B cell (primary cell): ENCODE data around the gene UBE3C. TPM values are rescaled to one million over a fixed set of nuclear protein-coding genes. Genes with fewer than 3 reads are reported as not detected.

Experiments used
- ATAC-seq: fragments of 200-7000 bp; cut with Tn5 transposase; one replicate; pipeline ENCODE4 v1.10.0; 2021; ENCODE audit warnings: low read depth, mild to moderate bottlenecking, moderate number of reproducible peaks, moderate library complexity
- CTCF ChIA-PET: fragments of 350-600 bp; sonication (Branson Sonifier 250); formaldehyde crosslinking; loops from one replicate; lab custom pipeline; 2021; ENCODE audit warnings: antibody characterized with exemption, inconsistent platforms; lab: Charles Lee
- POLR2A ChIA-PET: fragments of 350-600 bp; sonication (Branson Sonifier 250); formaldehyde crosslinking; loops from one replicate; lab custom pipeline; 2021; ENCODE audit warnings: antibody characterized with exemption; lab: Charles Lee
- DNase-seq: peaks from one replicate; pipeline ENCODE4 v3.0.0; 2013
- H2AFZ ChIP-seq: 2 replicates; pipeline ENCODE4 v1.6.1; 2012; ENCODE audit warnings: mild to moderate bottlenecking, low read depth, low read length; ENCODE audit not compliant: insufficient read depth, poor library complexity, severe bottlenecking
- H3K27ac ChIP-seq, 2 donors: 1 replicate in 1 of 2; 2 replicates in 1 of 2; pipeline ENCODE4 v1.5.1; 2012 to 2013; ENCODE audit warnings: low read length in 2 of 2, mild to moderate bottlenecking in 2 of 2, moderate library complexity in 1 of 2
- H3K27me3 ChIP-seq, 4 experiments: fragments of 200-600 bp in 1 of 4; sonication (generic) in 1 of 4; replicated peaks in 1 of 4; 1 replicate in 2 of 4; 2 replicates in 2 of 4; pipeline versions ENCODE4 v1.6.1 to v1.7.0; 2013 to 2016; ENCODE audit warnings: low read length in 3 of 4, mild to moderate bottlenecking in 2 of 4, mixed read lengths in 1 of 4, moderate library complexity in 1 of 4; ENCODE audit not compliant: insufficient read depth in 4 of 4, control insufficient read depth in 3 of 4; ENCODE audit errors: control extremely low read depth in 1 of 4
- H3K36me3 ChIP-seq, 2 experiments: replicated peaks in 1 of 2; 1 replicate in 1 of 2; 2 replicates in 1 of 2; pipeline versions ENCODE4 v1.6.1 to v1.7.1; 2013; ENCODE audit warnings: low read length in 1 of 2; ENCODE audit not compliant: insufficient read depth in 2 of 2, control insufficient read depth in 1 of 2; ENCODE audit errors: control extremely low read depth in 1 of 2, extremely low read depth in 1 of 2
- H3K4me1 ChIP-seq, 2 donors: fragments of 200-600 bp in 1 of 2; sonication (generic) in 1 of 2; 1 replicate in 1 of 2; 2 replicates in 1 of 2; pipeline versions ENCODE4 v1.5.1 to v1.6.1; 2013 to 2017; ENCODE audit warnings: low read length in 2 of 2; ENCODE audit not compliant: control insufficient read depth in 2 of 2, insufficient read depth in 2 of 2
- H3K4me2 ChIP-seq: replicated peaks from 2 replicates; pipeline ENCODE3; 2012; ENCODE audit warnings: mild to moderate bottlenecking, low read depth, low read length; ENCODE audit not compliant: poor library complexity, severe bottlenecking
- H3K4me3 ChIP-seq, 5 experiments: fragments of 200-600 bp in 1 of 5; sonication (generic) in 1 of 5; 1 replicate in 3 of 5; 2 replicates in 2 of 5; pipeline versions ENCODE4 v1.5.1 to v1.7.0; 2011 to 2016; ENCODE audit warnings: low read length in 4 of 5, mild to moderate bottlenecking in 4 of 5, low read depth in 2 of 5, control low read depth in 1 of 5, moderate library complexity in 1 of 5; ENCODE audit not compliant: insufficient read depth in 1 of 5; ENCODE audit errors: control extremely low read depth in 1 of 5, extremely low read depth in 1 of 5
- H3K79me2 ChIP-seq: fragments of 200-600 bp; sonication (generic); one replicate; pipeline ENCODE4 v1.6.0; 2016; ENCODE audit warnings: low read length; ENCODE audit not compliant: control insufficient read depth, insufficient read depth
- H3K9ac ChIP-seq: fragments of 200-600 bp; sonication (generic); 2 replicates; pipeline ENCODE4 v1.6.1; 2017; ENCODE audit warnings: mild to moderate bottlenecking, low read length, moderate library complexity
- H3K9me3 ChIP-seq, 3 donors: one replicate each; pipeline versions ENCODE4 v1.6.1 to v1.7.1; 2013; ENCODE audit warnings: low read length in 2 of 3; ENCODE audit not compliant: control insufficient read depth in 2 of 3, insufficient read depth in 1 of 3; ENCODE audit errors: control extremely low read depth in 1 of 3
- H4K20me1 ChIP-seq: 2 replicates; pipeline ENCODE4 v1.6.0; 2012; ENCODE audit warnings: mild to moderate bottlenecking, low read length; ENCODE audit not compliant: insufficient read depth, control insufficient read depth, poor library complexity, severe bottlenecking
- H3K27ac Mint-ChIP-seq: one replicate; pipeline ENCODE4 v1.8.0; 2021; ENCODE audit warnings: mixed read lengths
- H3K27me3 Mint-ChIP-seq: one replicate; pipeline ENCODE4 v1.8.0; 2021; ENCODE audit warnings: mixed read lengths
- H3K4me1 Mint-ChIP-seq: one replicate; pipeline ENCODE4 v1.8.0; 2021; ENCODE audit warnings: mixed read lengths
- H3K4me3 Mint-ChIP-seq: one replicate; pipeline ENCODE4 v1.8.0; 2021; ENCODE audit warnings: mixed read lengths
- H3K9me3 Mint-ChIP-seq: one replicate; pipeline ENCODE4 v1.8.0; 2022; ENCODE audit warnings: mixed read lengths; ENCODE audit not compliant: insufficient read depth
- CTCF ChIP-seq: fragments of 200-600 bp; IDR thresholded peaks from one replicate; pipeline ENCODE4 v1.8.0; 2022; ENCODE audit warnings: antibody characterized with exemption, mild to moderate bottlenecking
- EZH2 ChIP-seq: IDR thresholded peaks from 2 replicates; pipeline ENCODE4 v1.6.1; 2012; ENCODE audit warnings: borderline replicate concordance, low read depth, mild to moderate bottlenecking, moderate library complexity, low read length; ENCODE audit not compliant: insufficient read depth, poor library complexity, severe bottlenecking
- WGBS: methylation state at CpG from one replicate; pipeline ENCODE4 v1.1.5; 2013; ENCODE audit warnings: missing lambda C conversion rate; ENCODE audit not compliant: insufficient coverage; 5-methylcytosine and 5-hydroxymethylcytosine counted together
- intact Hi-C: fragments of 100-400 bp; cut with micrococcal nuclease; formaldehyde crosslinking; loops from one replicate; pipeline ENCODE4 v1.10.0; 2022
- polyA plus RNA-seq: library from polyadenylated mRNA; depleted of rRNA; stranded (reverse); fragments of >200 nt; gene quantifications from 2 replicates; pipeline ENCODE4 v1.2.3, GENCODE V29; 2012
- total RNA-seq, 2 donors: library from RNA; stranded (reverse); fragments of 120-200 nt in 1 of 2; gene quantifications; 1 replicate in 1 of 2; 2 replicates in 1 of 2; pipeline versions ENCODE4 v1.2.3 to v1.2.4, GENCODE V29; 2013 to 2022

The UBE3C gene
- total and polyA plus RNA-seq, 2 donors (not counting 1 experiment from before 2014, with no cell fraction given): 17.8 to 66.5 TPM

DNA sequence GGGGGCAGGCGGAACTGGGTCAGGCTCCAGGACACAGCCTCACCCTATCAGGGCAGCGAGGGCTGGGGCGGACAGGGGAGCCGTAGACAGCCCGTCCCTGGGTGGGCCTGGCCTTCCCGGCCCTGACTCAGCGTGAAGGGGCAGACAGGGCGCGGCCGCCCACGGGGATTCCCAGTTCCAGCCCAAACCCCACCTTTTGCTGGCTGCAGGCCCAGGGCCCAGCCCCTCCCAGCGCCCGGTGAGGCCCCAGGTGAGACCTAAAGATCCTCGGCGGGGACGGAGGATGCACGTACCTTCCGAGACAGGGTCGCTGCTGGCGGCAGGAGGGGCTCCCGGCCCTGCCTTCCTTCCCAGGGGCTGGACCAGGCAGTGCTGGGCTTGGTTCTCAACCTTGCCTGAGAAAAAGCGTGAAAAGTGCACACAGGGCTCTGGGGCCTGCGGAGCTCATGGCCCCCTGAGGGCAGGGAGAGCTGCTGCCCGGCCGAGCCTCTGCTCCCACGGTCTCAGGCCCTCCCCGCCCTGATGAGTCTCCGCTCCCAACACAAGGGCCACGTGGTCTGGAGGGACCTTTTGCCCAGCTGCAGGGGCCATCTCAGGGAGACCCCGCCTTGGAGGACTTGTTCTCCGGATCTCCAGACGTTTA lies 154.2 kb downstream of the UBE3C start:
- DNase-seq: no peak
- no peaks in the 10 kb centered on the region for H3K4me1 ChIP-seq
- POLR2A ChIA-PET: no interaction called here
- no peak overlapping the region for H3K27ac ChIP-seq
- no peaks in the 10 kb centered on the region for H3K36me3 ChIP-seq
- no peak overlapping the region for H3K27ac Mint-ChIP-seq
- no peak overlapping the region for H3K9ac ChIP-seq
- no peak overlapping the region for H3K4me3 Mint-ChIP-seq
- H3K27me3 Mint-ChIP-seq: peaks cover 4% of the 10 kb centered on the region
- no peaks in the 10 kb centered on the region for H3K9me3 Mint-ChIP-seq
- H3K9me3 ChIP-seq: peaks cover 0 to 3% (median 0%) of the 10 kb centered on the region in 3 donors
- intact Hi-C loops: no loop called here
- no peaks in the 10 kb centered on the region for H3K4me1 Mint-ChIP-seq
- ATAC-seq: no peak
- H2AFZ ChIP-seq: no peak overlapping the region
- CTCF ChIA-PET: no interaction called here
- WGBS: 92% methylated on average over 28 of the region's 32 CpGs
- TF ChIP-seq CTCF (no peak), EZH2 (no peak)
- no peaks in the 10 kb centered on the region for H3K79me2 ChIP-seq
- no peaks in the 10 kb centered on the region for H3K27me3 ChIP-seq
- no peak overlapping the region for H3K4me2 ChIP-seq
- H3K4me3 ChIP-seq: no peak overlapping the region
- H4K20me1 ChIP-seq: no peaks in the 10 kb centered on the region

- no peaks in the 10 kb centered on the region for H3K27me3 ChIP-seq
- Mint-ChIP-seq H3K27ac (no peak overlapping the region), H3K4me3 (no peak overlapping the region), H3K4me1 (no peaks in the 10 kb centered on the region), H3K27me3 (peaks cover 4% of the 10 kb centered on the region), H3K9me3 (no peaks in the 10 kb centered on the region)
- H3K36me3 ChIP-seq: no peaks in the 10 kb centered on the region
- TF ChIP-seq CTCF (no peak), EZH2 (no peak)
- ATAC-seq (no peak), DNase-seq (no peak)
- ChIA-PET CTCF (no interaction called here), POLR2A (no interaction called here)
- no peaks in the 10 kb centered on the region for H4K20me1 ChIP-seq
- H3K9me3 ChIP-seq: peaks cover 0 to 3% (median 0%) of the 10 kb centered on the region in 3 donors
- H3K27ac ChIP-seq: no peak overlapping the region
- no peak overlapping the region for H3K4me2 ChIP-seq
- intact Hi-C loops: no loop called here
- H3K4me1 ChIP-seq: no peaks in the 10 kb centered on the region
- 94% methylated on average over 13 of the region's 13 CpGs for WGBS
- H2AFZ ChIP-seq: no peak overlapping the region
- no peak overlapping the region for H3K4me3 ChIP-seq
- H3K79me2 ChIP-seq: no peaks in the 10 kb centered on the region
- H3K9ac ChIP-seq: no peak overlapping the region
These were observed 154.7 kb downstream of the UBE3C start for GRCh38 chr7:157293413-157293788.
